HUES6 (cell line): Measurements from ENCODE around the gene GVQW3.

Experiments
- H3K27ac ChIP-seq: 2 replicates; pipeline ENCODE4 v1.7.0; 2013; ENCODE audit warnings: low read depth, mild to moderate bottlenecking, low read length, inconsistent platforms
- H3K27me3 ChIP-seq: 2 replicates; pipeline ENCODE4 v1.6.1; 2013; ENCODE audit warnings: low read length; ENCODE audit not compliant: control insufficient read depth, insufficient read depth
- H3K36me3 ChIP-seq: 2 replicates; pipeline ENCODE4 v1.6.1; 2013; ENCODE audit warnings: low read length; ENCODE audit not compliant: control insufficient read depth, insufficient read depth
- H3K4me1 ChIP-seq: 2 replicates; pipeline ENCODE4 v1.6.1; 2013; ENCODE audit warnings: low read length; ENCODE audit not compliant: control insufficient read depth, insufficient read depth
- H3K4me3 ChIP-seq: 2 replicates; pipeline ENCODE4 v1.5.1; 2013; ENCODE audit warnings: low read depth, low read length
- H3K9ac ChIP-seq: one replicate; pipeline ENCODE4 v1.6.1; 2013; ENCODE audit warnings: mild to moderate bottlenecking, low read length
- H3K9me3 ChIP-seq: 2 replicates; pipeline ENCODE4 v1.6.1; 2013; ENCODE audit warnings: low read depth, low read length; ENCODE audit not compliant: control insufficient read depth, insufficient read depth

Gene GVQW3

DNA sequence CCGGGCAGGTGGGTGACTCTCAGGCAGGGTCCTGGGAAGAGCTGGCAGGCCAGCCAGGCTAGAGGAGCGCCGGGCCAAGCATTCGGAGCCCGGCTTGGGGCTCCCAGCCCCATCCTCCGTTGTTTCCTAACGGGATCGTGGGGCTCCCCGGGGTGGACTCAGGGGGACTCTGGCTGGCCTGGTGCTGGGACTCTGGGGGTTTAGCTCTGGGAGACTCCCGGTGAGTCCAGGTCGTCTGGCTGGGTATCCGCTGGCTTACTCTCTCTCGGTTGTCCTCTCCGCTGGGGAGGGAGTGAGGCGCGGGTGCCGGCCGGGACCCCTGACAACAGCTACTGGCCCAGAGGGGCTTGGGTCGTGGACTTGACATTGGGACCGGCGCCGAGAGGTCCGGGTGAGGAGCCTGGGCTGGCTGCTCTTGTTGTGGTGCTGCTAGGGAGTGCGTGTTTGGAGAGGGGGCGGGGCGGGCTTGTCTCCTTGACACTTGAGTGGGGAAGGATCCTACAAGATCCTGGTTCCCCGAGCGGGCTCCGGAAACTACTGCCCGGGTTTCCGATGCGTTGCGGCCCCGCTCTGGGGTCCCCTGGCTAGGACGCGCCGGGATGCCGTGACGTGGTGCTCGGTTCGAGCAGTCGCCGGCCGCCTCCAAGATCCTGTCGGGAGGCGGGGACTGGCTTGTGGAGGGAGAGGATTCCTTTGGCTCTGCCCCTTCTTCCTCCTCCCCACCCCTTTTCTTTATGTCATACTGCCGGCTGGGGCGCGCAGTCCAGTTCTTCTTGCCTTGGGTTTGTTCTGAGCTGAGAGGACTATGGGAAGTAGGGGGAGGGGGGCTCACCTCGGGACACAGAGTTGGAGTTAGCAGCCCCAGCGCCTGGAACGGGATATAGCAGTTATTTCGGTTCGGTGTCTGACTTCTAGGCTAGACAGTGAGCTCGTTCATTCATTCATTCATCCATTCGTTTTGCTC, 64.3 kb downstream of the GVQW3 start:
- Histone ChIP-seq H3K9ac (peak overlapping the region; percentile 97), H3K27me3 (no peaks in the 10 kb centered on the region), H3K4me1 (peaks cover 41% of the 10 kb centered on the region), H3K4me3 (peak overlapping the region; percentile 89), H3K36me3 (peaks cover 13% of the 10 kb centered on the region), H3K9me3 (no peaks in the 10 kb centered on the region), H3K27ac (peak overlapping the region; percentile 94; the same call in 1 of the 2 replicates)

DNA sequence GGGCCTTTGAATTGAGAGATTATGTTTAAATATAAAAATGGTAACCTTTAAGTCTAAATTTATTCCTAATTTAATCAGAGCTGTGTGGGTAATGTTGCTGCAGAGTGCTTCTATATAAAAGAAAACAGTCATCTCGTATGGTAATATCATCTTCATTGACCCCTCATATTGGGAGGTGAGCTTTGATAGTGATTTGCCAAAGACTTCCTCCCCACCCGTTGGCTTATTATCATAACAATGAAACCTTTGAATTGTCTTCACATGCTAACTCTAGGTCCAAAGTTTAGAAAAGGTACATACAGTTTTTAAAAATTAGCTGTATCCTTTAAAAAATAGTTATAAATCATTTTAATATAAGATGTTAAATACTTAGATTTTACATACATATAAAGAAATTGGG, 67.4 kb downstream of the GVQW3 start:
- no peak overlapping the region for H3K9ac ChIP-seq
- peaks cover 16% of the 10 kb centered on the region for H3K36me3 ChIP-seq
- H3K4me3 ChIP-seq, result 0 out of 2 replicates have a peak overlapping the region, but pooled peaks have one; percentile 16
- H3K27me3 ChIP-seq, result no peaks in the 10 kb centered on the region
- peaks cover 47% of the 10 kb centered on the region for H3K4me1 ChIP-seq
- H3K27ac ChIP-seq, result peak overlapping the region; percentile 48; the same call in 1 of the 2 replicates
- H3K9me3 ChIP-seq, result no peaks in the 10 kb centered on the region

DNA sequence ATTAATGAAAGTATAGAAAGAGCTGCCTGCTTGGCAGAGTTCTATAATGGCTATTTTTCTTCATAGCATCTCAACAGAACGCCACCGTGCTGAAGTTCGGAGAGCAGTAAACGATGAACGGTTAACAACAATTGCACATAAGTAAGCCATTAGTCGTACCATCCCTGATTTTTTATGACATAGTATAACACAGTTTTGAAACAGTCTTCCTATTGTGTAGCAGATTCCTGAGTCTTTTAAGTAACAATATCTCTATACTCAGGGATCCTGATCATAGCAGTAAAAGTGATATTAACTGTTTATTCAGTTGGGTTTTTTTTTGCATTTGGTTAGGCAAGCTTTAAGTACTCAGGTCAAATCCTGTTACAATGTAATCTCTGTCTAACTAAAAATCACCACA, 72.1 kb downstream of the GVQW3 start:
- H3K4me3 ChIP-seq, result no peak overlapping the region
- H3K4me1 ChIP-seq, result peaks cover 67% of the 10 kb centered on the region
- peak overlapping the region; percentile 48; the same call in 1 of the 2 replicates for H3K27ac ChIP-seq
- no peaks in the 10 kb centered on the region for H3K27me3 ChIP-seq
- H3K9ac ChIP-seq, result no peak overlapping the region
- no peaks in the 10 kb centered on the region for H3K9me3 ChIP-seq
- peaks cover 12% of the 10 kb centered on the region for H3K36me3 ChIP-seq

DNA sequence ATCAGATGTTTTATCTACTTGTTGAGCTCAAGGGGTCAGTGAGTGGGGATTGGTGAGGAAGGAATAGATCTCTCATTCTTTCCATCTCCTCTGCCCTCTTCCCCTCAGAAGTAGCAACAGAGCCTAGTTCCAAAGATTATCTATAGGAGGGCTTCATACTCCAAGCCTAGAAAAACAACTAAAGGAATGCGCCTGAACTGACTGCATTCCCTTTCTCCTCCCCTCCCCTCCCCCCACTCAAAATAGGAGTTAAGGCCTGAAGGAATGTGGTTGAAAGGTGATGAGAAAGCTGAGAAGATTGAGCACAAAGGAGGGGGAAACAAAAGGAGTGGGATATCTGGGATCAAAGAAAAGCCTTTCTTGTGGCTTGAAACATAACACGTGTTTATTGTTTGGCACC, 74.2 kb downstream of the GVQW3 start:
- H3K9me3 ChIP-seq, result no peaks in the 10 kb centered on the region
- H3K4me3 ChIP-seq, result peak overlapping the region; percentile 35
- peak overlapping the region; percentile 95 for H3K27ac ChIP-seq
- H3K27me3 ChIP-seq, result no peaks in the 10 kb centered on the region
- H3K4me1 ChIP-seq, result peaks cover 62% of the 10 kb centered on the region
- peak overlapping the region; percentile 59 for H3K9ac ChIP-seq
- peaks cover 20% of the 10 kb centered on the region for H3K36me3 ChIP-seq

DNA sequence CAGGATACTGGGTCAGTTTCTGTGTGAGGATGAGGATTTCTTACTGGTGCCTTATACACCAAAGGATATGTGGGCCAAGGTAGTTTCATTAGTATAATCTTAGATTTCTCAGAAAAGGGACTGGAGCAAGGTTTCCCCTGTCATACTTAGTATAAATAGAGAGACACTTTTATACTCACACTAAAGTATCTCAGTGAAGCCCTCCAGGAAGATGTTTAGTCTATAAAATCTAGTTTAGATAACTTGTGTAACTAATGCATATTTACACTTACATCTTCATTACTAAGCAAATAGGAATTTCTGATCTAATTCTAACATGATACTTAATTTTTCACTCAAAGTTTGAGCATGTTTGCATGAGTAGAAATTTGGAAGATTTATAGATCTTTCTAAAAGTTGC, 74.8 kb downstream of the GVQW3 start:
- H3K9ac ChIP-seq, result peak overlapping the region; percentile 59
- no peaks in the 10 kb centered on the region for H3K9me3 ChIP-seq
- H3K36me3 ChIP-seq, result peaks cover 20% of the 10 kb centered on the region
- H3K4me3 ChIP-seq, result peak overlapping the region; percentile 35
- peaks cover 62% of the 10 kb centered on the region for H3K4me1 ChIP-seq
- H3K27ac ChIP-seq, result peak overlapping the region; percentile 95
- H3K27me3 ChIP-seq, result no peaks in the 10 kb centered on the region

DNA sequence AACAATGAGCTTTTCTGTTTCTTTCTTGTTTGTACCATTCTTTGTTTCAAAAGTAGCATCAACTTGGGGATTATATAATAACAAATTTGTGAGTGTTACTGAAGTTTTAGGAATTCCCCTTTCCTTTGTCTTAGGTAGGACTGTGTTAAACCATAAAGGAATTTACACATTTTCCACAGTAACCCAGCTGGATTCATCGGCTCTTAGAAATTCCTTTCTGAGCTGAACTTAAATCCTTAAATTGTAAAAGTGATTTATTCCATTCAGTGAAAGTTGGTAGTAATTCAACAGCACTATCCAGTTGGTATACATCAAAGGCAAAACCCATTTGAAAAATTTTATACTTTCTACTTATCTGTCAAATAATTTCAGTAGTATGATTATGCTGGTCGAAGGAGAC, 75.4 kb downstream of the GVQW3 start:
- H3K9me3 ChIP-seq, result no peaks in the 10 kb centered on the region
- no peaks in the 10 kb centered on the region for H3K27me3 ChIP-seq
- no peak overlapping the region for H3K4me3 ChIP-seq
- H3K9ac ChIP-seq, result no peak overlapping the region
- peaks cover 62% of the 10 kb centered on the region for H3K4me1 ChIP-seq
- peaks cover 20% of the 10 kb centered on the region for H3K36me3 ChIP-seq
- H3K27ac ChIP-seq, result peak overlapping the region; percentile 95
